ENCODE measurements around the gene ZFAND2B.
A peak's percentile ranks its signal among the peaks of the same experiment; 100 is the strongest.

ZFAND2B gene

DNA sequence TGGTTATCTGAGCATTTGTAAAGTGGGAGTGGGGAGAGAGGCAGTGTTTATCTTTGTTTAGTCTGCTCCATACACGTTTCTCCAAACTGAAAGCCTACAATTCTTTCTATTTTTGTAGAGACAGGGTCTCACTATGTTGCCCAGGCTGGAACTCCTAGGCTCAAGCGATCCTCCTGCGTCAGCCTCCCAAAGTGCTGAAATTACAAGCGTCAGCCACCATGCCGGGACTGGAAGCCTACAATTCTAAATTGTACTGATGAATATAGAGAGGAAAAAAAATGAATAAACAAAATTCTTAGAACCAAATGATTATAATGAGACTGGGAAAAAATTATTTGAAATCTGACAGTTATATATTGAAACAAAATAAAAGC lies 1.4 kb upstream of the ZFAND2B start:
- Mint-ChIP-seq H3K27me3 (ENCODE audit: low read depth) (peaks cover 7% of the 10 kb centered on the region), H3K27ac (peak overlapping the region in 2 of 3 experiments; percentile 24 to 52), H3K4me1 (peaks cover 23% of the 10 kb centered on the region), H3K36me3 (ENCODE audit: low read depth) (peaks cover 15% of the 10 kb centered on the region), H3K9me3 (no peaks in the 10 kb centered on the region), H3K4me3 (peak overlapping the region; percentile 69 to 83 (median 71))
- TF ChIP-seq CTCF (IDR thresholded peaks at IDR 0.05; ENCODE audit: unreplicated experiment in 3 of 3): no peak

- Mint-ChIP-seq H3K4me3 (peak overlapping the region; percentile 83 to 97 (median 92)), H3K36me3 (ENCODE audit: low read depth) (peaks cover 20% of the 10 kb centered on the region), H3K27me3 (ENCODE audit: low read depth) (peaks cover 7% of the 10 kb centered on the region)
Observed at GRCh38 chr2:219205981-219206327, 628 bp upstream of the ZFAND2B start.

GRCh38 chr2:219207134-219207883 lies 727 bp downstream of the ZFAND2B start:
- Mint-ChIP-seq H3K9me3 (no peaks in the 10 kb centered on the region), H3K4me1 (peaks cover 23% of the 10 kb centered on the region)

More at GRCh38 chr2:219205981-219206327, 628 bp upstream of the ZFAND2B start:
- H3K4me1 Mint-ChIP-seq: peaks cover 23% of the 10 kb centered on the region
- no peaks in the 10 kb centered on the region for H3K9me3 Mint-ChIP-seq
- peak overlapping the region; percentile 90 to 97 (median 95) for H3K27ac Mint-ChIP-seq
- TF ChIP-seq CTCF (IDR thresholded peaks at IDR 0.05; ENCODE audit: unreplicated experiment in 3 of 3): no peak

DNA sequence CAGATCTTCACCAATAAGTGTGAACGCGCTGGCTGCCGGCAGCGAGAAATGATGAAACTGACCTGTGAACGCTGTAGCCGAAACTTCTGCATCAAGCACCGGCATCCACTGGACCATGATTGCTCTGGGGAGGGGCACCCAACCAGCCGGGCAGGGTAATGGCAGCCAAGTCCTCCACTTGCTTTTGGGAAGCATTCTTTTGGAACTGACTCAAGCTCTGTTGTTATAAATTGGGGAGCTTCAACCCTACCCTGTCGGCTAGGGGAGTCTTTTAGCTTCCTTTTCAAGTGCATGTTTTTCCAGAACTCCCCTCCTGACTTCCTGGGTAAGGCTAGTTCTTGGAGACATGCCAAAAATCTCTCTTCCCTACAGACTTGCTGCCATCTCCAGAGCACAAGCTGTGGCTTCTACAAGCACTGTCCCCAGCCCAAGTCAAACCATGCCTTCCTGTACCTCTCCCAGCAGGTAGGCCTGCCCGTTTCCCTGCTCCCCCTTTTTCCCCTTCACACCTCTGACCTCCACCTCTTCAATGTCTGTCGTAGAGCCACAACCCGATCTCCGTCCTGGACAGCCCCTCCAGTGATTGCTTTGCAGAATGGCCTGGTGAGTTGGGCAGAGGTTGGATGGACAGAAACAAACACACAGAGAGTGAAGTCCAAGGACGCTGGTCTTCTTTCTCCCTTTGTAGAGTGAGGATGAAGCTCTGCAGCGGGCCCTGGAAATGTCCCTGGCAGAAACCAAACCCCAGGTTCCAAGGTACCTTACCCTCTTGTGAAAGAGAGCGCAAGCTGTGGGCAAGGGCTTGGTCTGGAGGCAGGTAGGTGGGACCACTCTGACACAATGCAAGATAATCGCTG lies 1.5 kb downstream of the ZFAND2B start:
- peak overlapping the region; percentile 62 to 97 (median 85) for H3K27ac Mint-ChIP-seq
- no peak for TF ChIP-seq CTCF (IDR thresholded peaks at IDR 0.05; ENCODE audit: unreplicated experiment in 3 of 3)
- peaks cover 23% of the 10 kb centered on the region for H3K4me1 Mint-ChIP-seq
- H3K36me3 Mint-ChIP-seq (ENCODE audit: low read depth): peaks cover 31% of the 10 kb centered on the region
- no peaks in the 10 kb centered on the region for H3K9me3 Mint-ChIP-seq
- peak overlapping the region; percentile 83 to 97 (median 92) for H3K4me3 Mint-ChIP-seq
- peaks cover 5% of the 10 kb centered on the region for H3K27me3 Mint-ChIP-seq (ENCODE audit: low read depth)

More at GRCh38 chr2:219207134-219207883, 727 bp downstream of the ZFAND2B start:
- Mint-ChIP-seq H3K27me3 (ENCODE audit: low read depth) (peaks cover 7% of the 10 kb centered on the region), H3K36me3 (ENCODE audit: low read depth) (peaks cover 27% of the 10 kb centered on the region), H3K4me3 (peak overlapping the region; percentile 83 to 97 (median 92)), H3K27ac (peak overlapping the region in 2 of 3 experiments; percentile 85 to 97)
- no peak for TF ChIP-seq CTCF (IDR thresholded peaks at IDR 0.05; ENCODE audit: unreplicated experiment in 3 of 3)

GRCh38 chr2:219209236-219210195 lies 2.9 kb downstream of the ZFAND2B start:
- Mint-ChIP-seq H3K27ac (no peak overlapping the region), H3K4me3 (peak overlapping the region; percentile 54 to 97 (median 83)), H3K4me1 (peaks cover 23% of the 10 kb centered on the region), H3K27me3 (ENCODE audit: low read depth) (no peaks in the 10 kb centered on the region), H3K36me3 (ENCODE audit: low read depth) (peaks cover 41% of the 10 kb centered on the region), H3K9me3 (no peaks in the 10 kb centered on the region)
- TF ChIP-seq CTCF (IDR thresholded peaks at IDR 0.05; ENCODE audit: unreplicated experiment in 3 of 3): no peak
